Mesendoderm (in vitro differentiated cells): ENCODE results near the gene BRME1. TPM values are rescaled to one million over a fixed set of nuclear protein-coding genes. Genes with fewer than 3 reads are reported as not detected.
A peak's percentile ranks its signal among the peaks of the same experiment; 100 is the strongest.

Source experiments
- DNase-seq: peaks from one replicate; pipeline ENCODE4 v3.0.0; 2013
- H2AK5ac ChIP-seq: 2 replicates; pipeline ENCODE4 v1.6.1; 2013; ENCODE audit warnings: low read length, inconsistent platforms
- H2BK120ac ChIP-seq: 2 replicates; pipeline ENCODE4 v1.6.1; 2013; ENCODE audit warnings: low read depth, mild to moderate bottlenecking, low read length, moderate library complexity, mixed read lengths
- H2BK15ac ChIP-seq: replicated peaks from 2 replicates; pipeline ENCODE4 v1.6.1; 2013; ENCODE audit warnings: low read depth, mild to moderate bottlenecking, moderate library complexity
- H2BK5ac ChIP-seq: 2 replicates; pipeline ENCODE4 v1.6.1; 2013; ENCODE audit warnings: low read length, inconsistent platforms
- H3K18ac ChIP-seq: 2 replicates; pipeline ENCODE4 v1.6.1; 2013; ENCODE audit warnings: mild to moderate bottlenecking, low read length, mixed read lengths
- H3K23ac ChIP-seq: one replicate; pipeline ENCODE4 v1.6.1; 2013; ENCODE audit warnings: low read length
- H3K27ac ChIP-seq: 2 replicates; pipeline ENCODE4 v1.5.1; 2013; ENCODE audit warnings: low read depth, mild to moderate bottlenecking, inconsistent platforms, low read length, moderate library complexity
- H3K27me3 ChIP-seq: 2 replicates; pipeline ENCODE4 v1.6.1; 2013; ENCODE audit warnings: low read length, control low read depth, mild to moderate bottlenecking, inconsistent platforms; ENCODE audit not compliant: insufficient read depth, poor library complexity
- H3K36me3 ChIP-seq: 2 replicates; pipeline ENCODE4 v1.6.1; 2013; ENCODE audit warnings: low read length, inconsistent platforms; ENCODE audit not compliant: control insufficient read depth, insufficient read depth
- H3K4ac ChIP-seq: one replicate; pipeline ENCODE4 v1.6.1; 2013; ENCODE audit warnings: low read depth, mild to moderate bottlenecking, low read length, moderate library complexity
- H3K4me1 ChIP-seq: 2 replicates; pipeline ENCODE4 v1.6.1; 2013; ENCODE audit warnings: low read depth, low read length, inconsistent platforms; ENCODE audit not compliant: control insufficient read depth
- H3K4me2 ChIP-seq: 2 replicates; pipeline ENCODE4 v1.6.1; 2013; ENCODE audit warnings: low read length
- H3K4me3 ChIP-seq: 2 replicates; pipeline ENCODE4 v1.5.1; 2013; ENCODE audit warnings: mild to moderate bottlenecking, low read length
- H3K56ac ChIP-seq: one replicate; pipeline ENCODE4 v1.6.1; 2013; ENCODE audit warnings: low read length
- H3K79me1 ChIP-seq: 2 replicates; pipeline ENCODE4 v1.6.1; 2013; ENCODE audit warnings: low read length, inconsistent platforms
- H3K79me2 ChIP-seq: 2 replicates; pipeline ENCODE4 v1.6.1; 2013; ENCODE audit warnings: mild to moderate bottlenecking, low read length; ENCODE audit not compliant: control insufficient read depth, insufficient read depth
- H3K9ac ChIP-seq: 2 replicates; pipeline ENCODE4 v1.6.1; 2013; ENCODE audit warnings: low read length, inconsistent platforms
- H4K5ac ChIP-seq: one replicate; pipeline ENCODE4 v1.6.1; 2013; ENCODE audit warnings: low read length
- H4K8ac ChIP-seq: one replicate; pipeline ENCODE4 v1.6.1; 2013; ENCODE audit warnings: low read depth, mild to moderate bottlenecking, control low read depth, low read length, moderate library complexity
- WGBS: extraction: QIAGEN DNeasy Blood & Tissue Kit; methylation state at CpG from one replicate; pipeline ENCODE4 v1.1.7; 2013; ENCODE audit warnings: low lambda C conversion rate, missing lambda C conversion rate; ENCODE audit not compliant: insufficient coverage; ENCODE audit errors: extremely low coverage; 5-methylcytosine and 5-hydroxymethylcytosine counted together
- polyA plus RNA-seq, 2 experiments: library from polyadenylated mRNA; stranded (reverse); fragments of 200-250 nt; gene quantifications; one replicate each; pipeline ENCODE4 v1.2.3, GENCODE V29; 2013

BRME1 gene
- 2.2 TPM for polyA plus RNA-seq (2013, experiment 1 of 2)
- 1.8 TPM for polyA plus RNA-seq (2013, experiment 2 of 2)

DNA sequence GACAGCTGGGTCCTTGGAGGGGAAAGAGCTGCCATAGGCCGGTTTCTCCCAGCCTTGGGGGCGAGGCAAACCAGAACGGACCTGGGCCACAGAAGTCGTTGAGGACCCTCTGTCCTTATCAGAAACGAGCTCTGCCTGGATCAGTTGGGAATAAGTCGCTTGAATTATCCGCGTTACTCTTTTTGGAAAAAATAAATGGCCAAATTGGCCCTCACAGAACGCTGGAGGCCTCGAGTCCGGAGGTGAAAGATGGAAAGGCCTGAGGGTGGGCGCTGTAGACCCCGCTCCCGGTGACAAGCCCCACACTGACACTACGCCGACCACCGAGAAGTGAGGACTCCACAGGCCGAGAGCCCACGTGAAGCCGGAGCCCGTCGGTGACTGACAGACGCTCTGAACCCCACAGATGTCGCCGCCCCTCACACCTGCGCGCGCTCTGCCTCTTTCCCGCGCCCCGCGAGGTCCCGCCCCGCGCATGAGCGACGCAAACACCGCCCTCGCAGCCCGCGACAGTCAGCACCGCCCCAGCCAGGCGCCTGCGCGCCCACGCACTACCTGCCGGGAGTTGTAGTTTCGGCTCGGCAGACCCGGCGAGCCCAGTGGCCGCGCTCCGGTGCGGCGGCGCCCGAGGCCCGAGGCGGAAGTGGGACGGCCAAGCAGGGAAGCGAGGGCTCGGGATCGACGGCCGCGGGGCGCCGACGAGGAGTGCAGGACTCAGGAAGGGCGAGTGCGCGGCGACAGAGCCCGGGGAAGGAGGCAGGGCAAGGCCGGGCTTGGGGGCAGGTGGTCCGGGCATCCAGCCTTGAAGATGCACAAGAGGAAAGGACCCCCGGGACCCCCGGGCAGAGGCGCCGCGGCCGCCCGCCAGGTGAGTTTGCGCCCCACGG lies at the start of gene BRME1, which contains the start of gene CC2D1A:
Gene BRME1 (minus strand): TSS at position 484 of the 887 bp plus-strand sequence. CDS start 1,225 bp downstream, outside the sequence.
Gene CC2D1A (plus strand): TSS at position 568 of the 887 bp plus-strand sequence. CDS start 241 bp downstream, at position 809.
- no peak within 1 kb of the TSS for H4K5ac ChIP-seq
- peak within 1 kb of the TSS; percentile 87 for H3K4me2 ChIP-seq
- peak within 1 kb of the TSS; percentile 66 for H3K23ac ChIP-seq
- H3K36me3 ChIP-seq: no peaks in the 10 kb centered on the region
- H3K56ac ChIP-seq: peak within 1 kb of the TSS; percentile 96
- no peak within 1 kb of the TSS for H2BK120ac ChIP-seq
- no peak within 1 kb of the TSS for H2BK5ac ChIP-seq
- no peak within 1 kb of the TSS for H3K27ac ChIP-seq
- H3K18ac ChIP-seq: no peak within 1 kb of the TSS
- H3K4me1 ChIP-seq: no peaks in the 10 kb centered on the region
- H3K4ac ChIP-seq: no peak within 1 kb of the TSS
- no peak within 1 kb of the TSS for H2AK5ac ChIP-seq
- H3K9ac ChIP-seq: peak within 1 kb of the TSS; percentile 89
- no CpG with 5 or more reads among the region's 86 CpGs for WGBS
- peak; percentile 91 for DNase-seq
- H3K27me3 ChIP-seq: no peaks in the 10 kb centered on the region
- H4K8ac ChIP-seq: no peak within 1 kb of the TSS
- H3K79me2 ChIP-seq: no peaks in the 10 kb centered on the region
- H3K79me1 ChIP-seq: no peaks in the 10 kb centered on the region
- H2BK15ac ChIP-seq: no peak within 1 kb of the TSS
- peak within 1 kb of the TSS; percentile 86 for H3K4me3 ChIP-seq

DNA sequence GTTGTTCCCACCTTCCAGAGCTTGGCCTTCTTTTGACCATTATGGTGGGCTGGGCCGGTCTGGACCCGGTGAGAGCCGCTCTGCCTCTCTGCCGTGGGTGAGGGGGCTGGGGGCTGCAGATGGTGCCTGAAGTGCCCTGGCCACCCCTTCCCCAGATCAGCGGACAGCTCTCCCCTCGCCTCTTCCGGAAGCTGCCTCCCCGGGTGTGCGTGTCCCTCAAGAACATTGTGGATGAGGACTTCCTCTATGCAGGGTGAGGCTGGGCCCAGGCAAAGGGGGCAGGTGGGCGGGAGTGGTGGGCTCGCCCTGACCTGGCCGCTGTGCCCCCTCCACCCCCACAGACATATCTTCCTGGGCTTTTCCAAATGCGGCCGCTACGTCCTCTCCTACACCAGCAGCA lies 48.3 kb upstream of the BRME1 start:
- Histone ChIP-seq H4K5ac (no peak overlapping the region), H3K18ac (no peak overlapping the region), H3K27ac (no peak overlapping the region), H3K4me2 (no peak overlapping the region), H3K4me3 (no peak overlapping the region), H3K4me1 (peaks cover 3% of the 10 kb centered on the region), H2BK5ac (no peak overlapping the region), H2BK120ac (no peak overlapping the region), H3K79me1 (peaks cover 14% of the 10 kb centered on the region), H3K4ac (no peak overlapping the region), H3K79me2 (peaks cover 16% of the 10 kb centered on the region), H3K23ac (no peak overlapping the region), H4K8ac (no peak overlapping the region), H3K9ac (no peak overlapping the region), H2BK15ac (no peak overlapping the region), H3K27me3 (no peaks in the 10 kb centered on the region), H2AK5ac (no peak overlapping the region), H3K36me3 (peaks cover 7% of the 10 kb centered on the region), H3K56ac (no peak overlapping the region)
- no peak for DNase-seq
- WGBS: no CpG with 5 or more reads among the region's 15 CpGs

DNA sequence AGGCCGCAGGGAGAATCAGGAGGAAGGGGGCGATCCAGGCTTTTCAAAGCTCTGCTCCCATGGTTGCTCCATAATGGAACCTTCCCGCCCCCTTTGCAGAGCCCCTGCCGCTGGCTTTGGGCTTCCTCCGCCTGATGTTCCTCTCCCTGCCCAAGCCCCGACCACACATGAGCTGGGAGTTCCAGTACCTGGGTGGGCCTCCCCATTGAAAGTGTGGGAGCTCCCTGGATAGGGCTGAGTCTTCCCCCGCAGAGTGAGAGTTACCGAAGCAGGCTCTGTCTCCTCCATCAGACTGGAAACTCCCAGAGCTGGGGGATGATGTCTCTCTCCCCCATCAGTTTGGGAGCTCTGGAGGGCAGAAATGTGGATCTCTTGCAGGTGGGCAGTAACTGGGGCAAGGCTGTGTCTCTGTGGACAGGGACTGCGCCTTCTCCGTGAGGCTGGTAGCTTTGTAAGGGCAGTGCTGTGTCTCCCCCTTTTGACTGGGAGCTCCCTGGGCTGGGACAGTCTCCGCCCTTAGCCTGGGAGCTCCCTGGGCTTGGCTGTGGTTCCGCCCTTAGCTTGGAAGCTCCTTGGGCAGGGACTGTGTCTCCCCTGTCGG lies 47.1 kb upstream of the BRME1 start:
- no peak overlapping the region for H4K8ac ChIP-seq

DNA sequence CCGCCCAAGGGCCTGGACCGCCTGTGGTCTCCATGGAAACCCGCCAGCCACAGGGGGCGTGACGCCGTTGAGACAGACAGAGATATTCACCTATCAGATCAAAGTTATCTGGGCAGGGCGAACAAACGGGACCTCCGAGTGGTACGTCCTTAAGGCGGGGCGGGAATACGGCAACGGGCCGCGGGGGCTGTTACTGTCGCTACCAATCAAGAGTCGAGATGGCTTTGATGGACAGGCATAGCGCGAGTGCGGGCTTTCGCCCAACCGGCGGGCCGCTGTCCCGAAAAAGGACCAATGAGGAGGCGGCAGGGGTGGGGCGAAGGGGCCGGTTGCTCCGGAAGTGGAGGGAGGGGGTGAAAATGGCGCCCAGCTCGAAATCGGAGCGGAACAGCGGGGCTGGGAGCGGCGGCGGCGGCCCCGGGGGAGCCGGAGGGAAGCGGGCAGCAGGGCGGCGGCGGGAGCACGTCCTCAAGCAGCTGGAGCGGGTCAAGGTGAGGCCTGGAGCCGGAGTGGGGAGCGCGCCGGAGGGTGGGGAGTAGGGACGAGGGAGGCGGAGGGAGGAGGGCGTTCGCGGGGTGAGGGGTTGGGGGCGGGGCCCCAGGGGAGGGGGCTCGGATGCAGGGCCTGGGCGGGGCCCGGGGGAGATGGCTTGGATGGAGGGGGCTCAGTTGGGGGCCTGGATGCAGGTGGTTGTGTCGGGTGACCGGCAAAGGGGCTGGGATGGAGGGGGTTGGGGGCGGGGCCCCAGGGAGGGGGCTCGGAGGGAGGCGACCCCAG lies 46.4 kb upstream of the BRME1 start, which contains the start of gene DCAF15:
Gene DCAF15 (plus strand): TSS at position 356 of the 777 bp plus-strand sequence. CDS start 4 bp downstream, at position 360.
- Histone ChIP-seq H3K36me3 (peaks cover 5% of the 10 kb centered on the region), H3K23ac (no peak within 1 kb of the TSS), H3K4me3 (peak within 1 kb of the TSS; percentile 76), H3K9ac (peak within 1 kb of the TSS; percentile 92), H4K5ac (no peak within 1 kb of the TSS), H3K27me3 (no peaks in the 10 kb centered on the region), H2AK5ac (peak within 1 kb of the TSS; percentile 65), H2BK5ac (no peak within 1 kb of the TSS), H3K79me2 (peaks cover 16% of the 10 kb centered on the region), H2BK15ac (no peak within 1 kb of the TSS), H2BK120ac (no peak within 1 kb of the TSS), H3K4me1 (peaks cover 3% of the 10 kb centered on the region), H3K79me1 (peaks cover 14% of the 10 kb centered on the region), H3K27ac (peak within 1 kb of the TSS; percentile 88), H4K8ac (peak within 1 kb of the TSS; percentile 76), H3K4me2 (peak within 1 kb of the TSS; percentile 97), H3K56ac (peak within 1 kb of the TSS; percentile 95), H3K18ac (peak within 1 kb of the TSS; percentile 88), H3K4ac (peak within 1 kb of the TSS; percentile 44)
- DNase-seq: peak; percentile 100
- whole genome bisulfite sequencing: no CpG with 5 or more reads among the region's 65 CpGs

More for the DNA sequence above, 47.1 kb upstream of the BRME1 start:
- H3K27me3 ChIP-seq: no peaks in the 10 kb centered on the region
- no peak overlapping the region for H4K5ac ChIP-seq
- WGBS: no CpG with 5 or more reads among the region's 13 CpGs
- peaks cover 3% of the 10 kb centered on the region for H3K4me1 ChIP-seq
- no peak overlapping the region for H2BK5ac ChIP-seq
- H3K23ac ChIP-seq: no peak overlapping the region
- peak overlapping the region; percentile 44 for H3K4ac ChIP-seq
- peak overlapping the region; percentile 97 for H3K4me2 ChIP-seq
- no peak overlapping the region for H2BK15ac ChIP-seq
- H3K36me3 ChIP-seq: peaks cover 7% of the 10 kb centered on the region
- H2AK5ac ChIP-seq: peak overlapping the region; percentile 65
- no peak overlapping the region for H3K27ac ChIP-seq
- DNase-seq: peak; percentile 57
- peak overlapping the region; percentile 92 for H3K56ac ChIP-seq
- H2BK120ac ChIP-seq: no peak overlapping the region
- H3K4me3 ChIP-seq: peak overlapping the region; percentile 76
- H3K18ac ChIP-seq: peak overlapping the region; percentile 88
- H3K79me2 ChIP-seq: peaks cover 16% of the 10 kb centered on the region
- peaks cover 14% of the 10 kb centered on the region for H3K79me1 ChIP-seq
- peak overlapping the region; percentile 81 for H3K9ac ChIP-seq

DNA sequence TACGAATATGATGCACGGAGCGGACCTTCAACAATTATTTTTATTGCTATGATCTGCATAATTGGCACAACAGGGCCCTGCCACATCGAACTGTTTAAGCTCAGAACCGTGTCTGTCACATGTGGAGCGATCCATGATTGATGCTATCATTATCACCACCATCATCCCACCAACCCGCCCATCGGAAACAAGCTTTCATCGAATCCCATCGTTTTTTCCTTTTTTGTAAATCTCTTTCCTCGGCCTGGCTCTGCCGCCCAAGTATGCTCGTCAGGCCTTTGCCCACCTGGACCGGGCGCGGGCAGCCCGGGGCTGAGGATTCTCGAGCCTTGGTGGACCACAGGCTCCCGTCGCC lies 45.9 kb upstream of the BRME1 start:
- Histone ChIP-seq H2BK120ac (no peak overlapping the region), H3K23ac (no peak overlapping the region), H3K27me3 (no peaks in the 10 kb centered on the region), H3K9ac (no peak overlapping the region), H4K8ac (no peak overlapping the region), H3K4me1 (peaks cover 3% of the 10 kb centered on the region), H3K36me3 (peaks cover 5% of the 10 kb centered on the region), H3K4me2 (peak overlapping the region; percentile 87), H2BK5ac (no peak overlapping the region), H3K27ac (no peak overlapping the region), H3K56ac (peak overlapping the region; percentile 60), H3K79me2 (peaks cover 16% of the 10 kb centered on the region), H4K5ac (no peak overlapping the region), H3K4ac (no peak overlapping the region), H2BK15ac (no peak overlapping the region), H3K18ac (no peak overlapping the region), H3K4me3 (no peak overlapping the region), H2AK5ac (no peak overlapping the region), H3K79me1 (peaks cover 14% of the 10 kb centered on the region)
- no peak for DNase-seq
- WGBS: no CpG with 5 or more reads among the region's 20 CpGs
